ENCODE data around the gene DISP1.

The DISP1 gene, protein sequence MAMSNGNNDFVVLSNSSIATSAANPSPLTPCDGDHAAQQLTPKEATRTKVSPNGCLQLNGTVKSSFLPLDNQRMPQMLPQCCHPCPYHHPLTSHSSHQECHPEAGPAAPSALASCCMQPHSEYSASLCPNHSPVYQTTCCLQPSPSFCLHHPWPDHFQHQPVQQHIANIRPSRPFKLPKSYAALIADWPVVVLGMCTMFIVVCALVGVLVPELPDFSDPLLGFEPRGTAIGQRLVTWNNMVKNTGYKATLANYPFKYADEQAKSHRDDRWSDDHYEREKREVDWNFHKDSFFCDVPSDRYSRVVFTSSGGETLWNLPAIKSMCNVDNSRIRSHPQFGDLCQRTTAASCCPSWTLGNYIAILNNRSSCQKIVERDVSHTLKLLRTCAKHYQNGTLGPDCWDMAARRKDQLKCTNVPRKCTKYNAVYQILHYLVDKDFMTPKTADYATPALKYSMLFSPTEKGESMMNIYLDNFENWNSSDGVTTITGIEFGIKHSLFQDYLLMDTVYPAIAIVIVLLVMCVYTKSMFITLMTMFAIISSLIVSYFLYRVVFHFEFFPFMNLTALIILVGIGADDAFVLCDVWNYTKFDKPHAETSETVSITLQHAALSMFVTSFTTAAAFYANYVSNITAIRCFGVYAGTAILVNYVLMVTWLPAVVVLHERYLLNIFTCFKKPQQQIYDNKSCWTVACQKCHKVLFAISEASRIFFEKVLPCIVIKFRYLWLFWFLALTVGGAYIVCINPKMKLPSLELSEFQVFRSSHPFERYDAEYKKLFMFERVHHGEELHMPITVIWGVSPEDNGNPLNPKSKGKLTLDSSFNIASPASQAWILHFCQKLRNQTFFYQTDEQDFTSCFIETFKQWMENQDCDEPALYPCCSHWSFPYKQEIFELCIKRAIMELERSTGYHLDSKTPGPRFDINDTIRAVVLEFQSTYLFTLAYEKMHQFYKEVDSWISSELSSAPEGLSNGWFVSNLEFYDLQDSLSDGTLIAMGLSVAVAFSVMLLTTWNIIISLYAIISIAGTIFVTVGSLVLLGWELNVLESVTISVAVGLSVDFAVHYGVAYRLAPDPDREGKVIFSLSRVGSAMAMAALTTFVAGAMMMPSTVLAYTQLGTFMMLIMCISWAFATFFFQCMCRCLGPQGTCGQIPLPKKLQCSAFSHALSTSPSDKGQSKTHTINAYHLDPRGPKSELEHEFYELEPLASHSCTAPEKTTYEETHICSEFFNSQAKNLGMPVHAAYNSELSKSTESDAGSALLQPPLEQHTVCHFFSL (N-terminal part only)

DNA sequence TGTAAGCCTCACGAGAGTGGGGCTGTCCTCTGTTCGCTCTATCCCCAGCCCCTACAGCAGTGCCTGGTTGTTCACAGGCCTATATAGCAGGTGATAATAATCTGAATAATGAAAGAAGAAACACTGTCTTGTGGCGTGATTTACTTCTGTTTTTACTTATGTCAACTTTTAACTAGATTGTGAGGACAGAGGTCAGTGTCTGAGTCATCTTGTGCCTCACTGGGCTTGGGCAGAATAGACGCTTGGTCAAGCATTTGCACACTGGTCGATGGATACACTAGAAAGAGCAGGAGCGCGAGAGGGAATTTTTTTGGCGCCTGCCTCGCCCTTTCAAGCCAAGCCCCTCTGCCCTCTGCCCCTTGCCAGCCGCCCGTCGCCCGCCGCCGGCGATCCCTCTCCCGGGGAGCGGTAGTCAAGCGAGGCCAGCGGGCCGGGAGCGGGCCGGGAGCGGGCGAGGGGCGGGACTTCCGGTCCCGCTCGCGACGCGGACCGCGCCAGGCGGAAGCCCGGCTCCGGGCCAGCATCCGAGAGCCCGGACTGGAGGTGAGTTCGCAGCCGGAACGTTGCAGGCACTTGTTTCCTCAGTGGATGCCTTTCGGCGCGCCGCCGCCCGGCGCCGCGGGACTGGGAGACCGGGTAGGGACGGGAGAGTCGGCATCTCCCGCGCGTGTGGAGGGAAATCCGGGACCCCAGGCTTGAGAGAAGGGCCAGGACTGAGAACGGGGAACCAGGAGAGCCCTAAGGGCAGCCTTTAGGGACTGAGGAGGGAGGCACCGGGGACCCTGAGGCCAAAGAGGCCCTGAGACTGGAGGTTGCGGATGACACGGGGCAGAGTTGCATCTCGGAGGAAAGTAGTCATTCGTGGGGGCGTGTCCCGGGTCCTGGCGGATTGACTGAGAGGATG is at the start of gene DISP1:
Gene DISP1 (plus strand): TSS at position 504 of the 904 bp plus-strand sequence. CDS start 127,785 bp downstream, outside the sequence.
- DNase-seq (ENCODE audit: low read depth in 3 of 3, low spot score in 1 of 3): peak; percentile 33 to 60 (median 43)

DNA sequence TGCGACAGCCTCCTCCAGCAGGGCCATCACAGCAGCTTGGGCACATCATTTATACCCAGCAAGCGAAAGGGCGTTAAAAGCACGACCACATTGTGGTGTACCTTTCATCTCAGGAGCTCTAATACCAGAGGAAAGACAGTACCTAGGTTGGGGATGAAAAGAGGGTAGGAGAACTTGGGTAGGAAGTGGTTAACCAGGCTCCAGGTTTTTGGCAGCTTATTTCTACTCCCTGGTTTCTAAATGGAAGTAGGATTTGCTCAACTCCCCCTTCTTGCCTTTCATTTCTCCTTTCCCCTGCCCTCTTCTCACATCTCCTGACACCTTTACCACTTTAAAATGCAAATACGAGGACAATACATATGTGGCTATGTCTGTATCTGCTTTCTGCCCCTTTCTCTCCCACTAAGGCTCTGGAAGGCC is 47.7 kb upstream of the DISP1 start:
- no peak for DNase-seq (ENCODE audit: low read depth in 3 of 3, low spot score in 1 of 3)

DNA sequence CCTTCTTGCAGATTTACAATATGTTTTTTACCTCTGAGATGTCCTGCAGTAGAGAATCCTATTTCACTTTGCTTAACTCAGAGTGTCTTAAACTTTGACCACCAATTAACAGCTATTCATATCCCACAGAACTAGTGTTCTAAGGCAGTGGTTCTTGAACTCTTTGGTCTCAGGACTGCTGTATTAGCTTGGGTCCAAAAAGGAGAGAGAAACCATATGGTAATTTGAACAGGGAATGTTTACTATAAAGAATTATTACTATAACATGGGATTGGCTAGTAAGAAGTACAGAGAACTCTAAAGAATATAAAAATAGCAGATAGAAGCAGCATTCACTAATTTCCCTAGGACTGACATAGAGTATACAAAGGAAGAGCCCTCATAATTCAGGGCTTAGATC is 46.2 kb upstream of the DISP1 start:
- DNase-seq (ENCODE audit: low read depth in 3 of 3, low spot score in 1 of 3): no peak

DNA sequence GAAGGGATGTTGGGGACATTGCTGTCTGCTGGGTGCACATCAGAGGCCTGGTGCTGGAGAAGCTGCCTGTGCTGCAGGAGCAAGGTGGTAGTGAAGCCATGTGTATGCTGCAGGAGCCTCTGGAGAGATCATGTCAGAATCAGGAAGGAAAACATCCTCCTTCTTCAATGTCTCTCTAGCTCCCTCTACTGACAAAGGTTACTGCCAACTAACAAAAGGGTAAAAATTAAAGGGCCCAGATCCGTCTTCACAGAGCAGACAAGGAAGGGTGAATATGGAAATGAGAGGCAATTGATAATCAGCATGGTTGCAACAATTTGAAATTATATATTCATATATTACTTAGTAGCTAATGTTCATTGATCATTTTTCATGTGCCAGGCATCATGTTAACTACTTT is 45.7 kb upstream of the DISP1 start:
- DNase-seq (ENCODE audit: low read depth in 3 of 3, low spot score in 1 of 3): no peak

DNA sequence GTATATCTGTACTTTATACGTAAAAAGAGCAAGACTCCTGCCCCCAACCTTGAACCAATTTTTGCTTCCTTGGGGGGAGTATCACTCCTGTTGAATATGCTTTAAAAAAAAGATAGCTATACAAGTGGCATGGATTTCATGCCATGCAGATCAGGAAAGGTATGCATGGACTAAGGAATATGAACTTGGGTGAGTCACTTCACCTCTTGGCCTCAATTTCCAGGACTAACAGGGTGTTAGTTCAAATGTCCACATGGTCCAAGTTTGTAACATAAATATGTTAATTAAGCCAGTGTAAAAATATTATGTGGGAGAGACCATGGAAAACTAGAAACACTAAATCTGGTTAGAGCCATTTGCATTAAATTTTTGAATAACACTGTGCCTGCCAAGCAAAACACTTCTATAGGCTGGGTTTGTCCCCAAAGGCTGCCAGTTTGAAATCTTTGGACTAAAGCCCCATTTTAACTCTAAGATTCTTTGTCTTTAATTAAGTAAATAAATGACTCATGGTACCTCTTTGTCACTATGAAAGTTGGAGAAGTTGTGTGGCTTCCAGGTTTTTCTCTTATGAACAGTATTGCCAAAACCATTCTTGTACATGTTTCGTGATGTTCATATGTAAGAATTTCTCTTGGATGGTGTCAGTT is 44.7 kb upstream of the DISP1 start:
- no peak for DNase-seq (ENCODE audit: low read depth in 3 of 3, low spot score in 1 of 3)

DNA sequence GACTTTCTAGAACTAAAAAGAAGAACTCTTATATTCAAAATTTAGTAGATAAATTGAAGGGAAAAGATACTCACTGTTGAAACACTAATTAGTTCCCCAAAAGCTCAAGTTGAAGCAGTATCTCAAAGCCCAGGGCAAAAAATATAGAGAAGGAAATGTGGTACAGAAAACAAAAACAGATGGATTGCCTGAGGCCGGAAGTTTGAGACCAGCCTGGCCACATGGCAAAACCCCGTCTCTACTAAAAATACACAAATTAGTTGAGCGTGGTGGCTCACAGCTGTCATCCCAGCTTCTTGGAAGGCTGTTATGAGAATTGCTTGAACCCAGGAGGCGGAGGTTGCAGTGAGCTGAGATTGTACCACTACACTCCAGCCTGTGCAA is 41.9 kb upstream of the DISP1 start:
- DNase-seq (ENCODE audit: low read depth in 3 of 3, low spot score in 1 of 3): no peak

DNA sequence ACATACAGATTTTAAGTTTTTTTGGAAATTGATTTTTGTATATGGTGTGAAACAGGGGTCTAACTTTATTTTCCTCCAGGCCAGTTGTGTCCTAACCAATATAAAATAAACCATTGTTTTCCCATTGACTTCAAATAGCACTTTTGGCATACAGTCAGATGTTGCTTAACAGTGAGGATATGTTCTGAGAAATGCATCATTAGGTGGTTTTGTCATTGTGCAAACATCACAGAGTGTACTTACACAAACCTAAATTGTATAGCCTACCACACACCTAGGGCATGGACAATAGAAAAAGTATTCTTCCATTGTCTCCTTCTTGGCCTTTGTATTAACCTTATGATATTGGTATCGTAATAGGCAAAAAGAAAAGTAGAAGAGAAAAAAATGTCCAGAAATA is 37.4 kb upstream of the DISP1 start:
- DNase-seq (ENCODE audit: low read depth in 3 of 3, low spot score in 1 of 3): no peak

DNA sequence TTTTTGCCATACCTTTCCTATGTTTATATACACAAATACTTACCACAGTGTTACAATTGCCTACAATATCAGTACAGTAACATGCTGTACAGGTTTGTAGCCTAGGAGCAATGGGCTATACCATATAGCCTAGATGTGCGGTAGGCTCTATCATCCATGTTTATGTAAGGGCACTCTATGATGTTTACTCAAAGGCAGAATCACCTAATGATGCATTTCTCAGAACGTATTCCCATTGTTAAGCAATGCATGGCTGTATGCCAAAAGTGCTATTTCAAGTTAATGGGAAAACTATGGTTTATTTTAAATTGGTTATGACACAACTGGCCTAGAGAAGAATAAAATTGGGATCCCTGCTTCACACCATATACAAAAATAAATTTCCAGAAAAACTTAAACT is 36.9 kb upstream of the DISP1 start:
- DNase-seq (ENCODE audit: low read depth in 3 of 3, low spot score in 1 of 3): no peak

DNA sequence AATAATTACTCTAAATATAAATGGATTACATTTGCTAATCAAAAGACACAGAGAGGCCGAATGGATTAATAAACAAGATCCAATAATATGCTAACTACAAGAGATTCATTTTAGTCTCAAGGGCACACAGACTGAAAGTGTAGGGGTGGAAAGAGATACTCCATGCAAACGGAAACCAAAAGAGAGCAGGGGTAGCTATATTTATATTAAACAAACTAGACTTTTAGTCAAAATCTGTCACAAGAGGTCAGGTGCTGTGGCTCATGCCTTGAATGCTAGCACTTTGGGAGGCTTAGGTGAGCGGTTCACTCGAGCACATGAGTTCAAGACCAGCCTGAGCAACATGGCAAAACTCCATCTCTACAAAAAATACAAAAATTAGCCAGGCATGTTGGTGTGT is 33.6 kb upstream of the DISP1 start:
- no peak for DNase-seq (ENCODE audit: low read depth in 3 of 3, low spot score in 1 of 3)

DNA sequence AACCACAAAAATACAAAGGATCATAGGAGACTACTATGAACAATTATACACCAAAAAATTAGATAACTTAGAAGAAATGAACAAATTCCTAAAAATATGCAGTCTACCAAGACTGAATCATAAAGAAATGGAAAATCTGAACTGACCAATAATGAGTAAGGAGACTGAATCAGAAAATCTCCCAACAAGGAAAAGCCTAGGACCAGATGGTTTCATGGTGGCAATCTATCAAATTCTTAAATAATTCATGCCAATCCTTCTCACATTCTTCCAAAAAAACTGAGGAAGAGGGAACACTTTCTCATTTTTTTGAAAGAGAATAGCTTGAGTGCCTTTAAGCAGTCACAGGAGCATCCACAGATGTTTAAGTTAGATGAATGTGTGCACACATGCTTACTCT is 31.8 kb upstream of the DISP1 start:
- no peak for DNase-seq (ENCODE audit: low read depth in 3 of 3, low spot score in 1 of 3)

DNA sequence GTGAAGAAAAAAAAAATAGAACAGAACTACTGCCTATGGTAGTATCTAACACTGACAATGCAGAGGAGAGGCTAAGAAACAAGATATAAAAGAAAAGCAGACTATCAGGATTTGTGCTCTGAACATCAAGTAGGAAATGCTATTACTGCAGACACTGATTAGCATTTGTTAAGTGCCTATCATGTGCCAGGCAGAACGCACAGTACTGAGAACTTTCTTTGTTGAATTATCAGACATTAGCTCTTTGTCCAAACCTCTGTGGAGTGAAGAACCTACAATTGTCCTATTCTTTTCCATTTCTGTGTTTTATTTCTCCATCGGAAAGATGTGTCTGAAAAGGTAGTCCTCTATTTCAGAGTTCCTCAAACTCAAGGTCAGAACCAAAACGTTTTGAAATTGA is 30.5 kb upstream of the DISP1 start:
- no peak for DNase-seq (ENCODE audit: low read depth in 3 of 3, low spot score in 1 of 3)

DNA sequence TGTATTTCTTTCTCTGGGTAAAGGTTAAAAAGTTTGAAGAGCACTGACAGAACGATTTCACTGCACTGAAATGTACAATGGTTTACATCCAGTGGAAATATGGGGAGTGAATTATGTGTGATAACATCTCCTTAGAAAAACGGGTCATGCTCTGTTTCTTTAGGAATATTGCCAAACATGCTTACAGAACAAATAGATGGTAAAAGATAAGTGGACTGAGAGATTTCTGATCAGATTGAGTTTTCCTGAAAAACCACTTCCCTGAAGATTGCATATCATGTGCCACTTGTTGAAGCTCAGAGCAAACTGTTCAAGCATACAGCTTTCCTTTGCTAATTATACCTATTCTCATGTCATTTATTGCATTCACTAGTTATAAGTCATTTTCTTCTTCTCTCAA is 29.9 kb upstream of the DISP1 start:
- no peak for DNase-seq (ENCODE audit: low read depth in 3 of 3, low spot score in 1 of 3)

DNA sequence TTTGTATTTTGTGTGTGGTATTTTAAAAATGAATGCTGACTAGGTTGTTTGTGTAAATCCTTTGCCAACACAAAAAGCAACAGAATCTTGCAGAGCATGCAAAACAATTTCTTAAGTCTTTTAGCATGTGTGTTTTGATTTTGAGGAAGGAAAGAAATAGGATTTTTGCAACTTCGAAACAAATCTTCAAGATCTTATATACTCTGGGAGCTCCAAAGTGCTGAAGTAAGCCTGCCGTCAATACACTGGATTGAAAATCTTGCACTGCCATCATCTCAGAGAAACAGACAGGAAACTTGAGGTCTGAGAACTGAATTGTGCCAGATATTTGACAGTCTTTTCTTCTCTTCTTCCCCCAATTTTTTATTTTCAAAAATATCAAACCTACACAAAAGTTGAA is 29.3 kb upstream of the DISP1 start:
- DNase-seq (ENCODE audit: low read depth in 3 of 3, low spot score in 1 of 3): no peak

DNA sequence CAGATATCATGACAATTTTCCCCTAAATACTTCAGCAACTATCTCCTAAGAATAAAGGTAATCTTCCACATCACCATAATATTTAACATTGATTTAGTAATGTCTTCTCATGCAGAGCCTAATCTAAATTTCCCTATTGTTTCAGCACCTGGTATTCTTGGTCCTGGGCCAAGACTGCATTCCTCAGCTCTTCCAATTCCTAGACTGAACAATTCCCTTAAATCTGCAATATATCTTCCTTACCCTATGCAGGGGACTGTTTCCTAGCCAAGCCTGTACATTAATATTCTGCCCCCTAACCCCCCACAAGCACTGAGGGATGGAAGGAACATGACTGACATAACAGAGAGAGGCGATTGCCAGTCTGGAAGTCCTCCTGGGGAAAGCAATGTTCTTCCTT is 28.7 kb upstream of the DISP1 start:
- DNase-seq (ENCODE audit: low read depth in 3 of 3, low spot score in 1 of 3): no peak

DNA sequence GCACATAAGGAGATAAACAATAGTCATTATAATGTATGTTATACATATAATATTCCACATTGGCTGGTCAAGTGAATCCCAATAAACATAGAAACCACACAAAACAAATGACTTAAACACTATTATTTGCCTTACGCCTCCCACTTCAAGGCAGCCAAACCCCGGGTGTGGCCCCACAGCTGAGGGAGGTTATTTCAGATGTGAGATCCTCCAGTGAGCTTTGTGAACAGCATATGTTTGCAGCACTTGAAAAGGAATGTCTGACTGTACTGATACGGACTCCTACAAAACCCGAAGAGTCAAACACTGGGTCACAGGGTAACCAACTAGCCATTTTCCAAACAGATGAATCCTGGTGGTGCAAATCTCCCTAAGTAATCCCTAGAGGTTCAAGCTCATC is 27.1 kb upstream of the DISP1 start:
- DNase-seq (ENCODE audit: low read depth in 3 of 3, low spot score in 1 of 3): no peak

DNA sequence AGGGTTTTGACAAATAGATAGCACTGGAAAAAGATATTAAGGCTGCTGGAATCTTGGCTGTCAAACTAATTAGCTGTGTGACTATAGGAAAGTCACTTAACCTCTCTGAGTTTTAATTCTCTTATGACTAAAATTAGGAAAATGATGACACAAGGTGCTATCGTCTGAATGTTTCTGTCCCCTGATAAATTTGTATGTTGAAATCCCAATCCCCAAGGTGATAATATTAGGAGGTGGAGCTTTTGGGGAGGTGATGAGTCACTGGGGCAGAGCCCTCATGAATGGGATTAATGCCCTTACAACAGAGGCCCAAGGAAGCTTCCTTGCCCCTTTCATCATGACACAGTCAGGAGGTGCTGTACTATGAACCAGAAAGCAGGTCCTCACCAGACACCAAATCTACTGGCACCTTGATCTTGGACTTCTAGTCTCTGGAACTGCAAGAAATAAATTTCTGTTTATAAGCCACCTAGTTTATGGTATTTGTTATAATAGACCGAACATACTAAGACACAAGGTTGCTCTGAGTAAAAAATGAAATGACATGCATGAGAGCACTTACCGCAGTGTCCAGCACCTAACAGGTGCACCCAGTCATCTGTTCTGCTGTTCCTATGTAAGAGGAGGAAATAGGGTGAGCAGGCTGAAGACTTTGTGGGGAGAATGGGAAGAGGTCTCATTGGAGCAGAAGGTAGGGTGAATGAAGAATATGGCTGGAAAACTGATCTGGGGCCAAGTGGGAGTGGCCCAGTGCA is 26.3 kb upstream of the DISP1 start:
- no peak for DNase-seq (ENCODE audit: low read depth in 3 of 3, low spot score in 1 of 3)

DNA sequence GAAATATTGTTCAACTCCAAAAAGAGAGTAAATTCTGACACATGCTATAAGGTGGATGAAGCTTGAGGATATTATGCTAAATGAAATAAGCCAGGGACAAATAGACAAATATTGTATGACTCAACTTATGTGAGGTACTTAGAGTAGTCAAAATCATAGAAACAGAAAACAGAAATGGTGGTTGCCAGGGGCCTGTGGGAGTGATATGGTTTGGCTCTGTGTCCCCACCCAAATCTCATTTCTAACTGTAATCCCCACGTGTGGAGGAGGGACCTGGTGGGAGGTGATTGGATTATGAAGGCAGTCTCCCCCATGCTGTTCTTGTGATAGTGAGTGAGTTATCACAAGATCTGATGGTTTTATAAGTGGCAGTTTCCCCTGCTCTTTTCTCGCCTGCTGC is 24.7 kb upstream of the DISP1 start:
- DNase-seq (ENCODE audit: low read depth in 3 of 3, low spot score in 1 of 3): no peak

DNA sequence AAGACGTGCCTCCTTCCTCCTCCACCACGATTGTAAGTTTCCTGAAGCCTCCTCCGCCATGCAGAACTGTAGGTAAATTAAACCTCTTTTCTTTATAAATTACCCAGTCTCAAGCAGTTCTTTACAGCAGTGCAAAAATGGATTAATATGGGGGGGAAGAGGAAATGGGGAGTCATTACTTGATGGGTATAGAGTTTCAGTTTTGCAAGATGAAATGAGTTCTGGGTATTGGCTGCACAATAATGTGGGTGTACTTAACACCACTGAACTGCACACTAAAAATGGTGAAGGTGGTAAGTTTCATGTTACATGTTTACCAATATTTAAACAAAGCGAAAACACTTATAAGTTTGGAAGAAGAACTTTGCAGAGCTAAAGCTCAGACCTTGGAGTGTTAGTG is 24.3 kb upstream of the DISP1 start:
- DNase-seq (ENCODE audit: low read depth in 3 of 3, low spot score in 1 of 3): no peak

DNA sequence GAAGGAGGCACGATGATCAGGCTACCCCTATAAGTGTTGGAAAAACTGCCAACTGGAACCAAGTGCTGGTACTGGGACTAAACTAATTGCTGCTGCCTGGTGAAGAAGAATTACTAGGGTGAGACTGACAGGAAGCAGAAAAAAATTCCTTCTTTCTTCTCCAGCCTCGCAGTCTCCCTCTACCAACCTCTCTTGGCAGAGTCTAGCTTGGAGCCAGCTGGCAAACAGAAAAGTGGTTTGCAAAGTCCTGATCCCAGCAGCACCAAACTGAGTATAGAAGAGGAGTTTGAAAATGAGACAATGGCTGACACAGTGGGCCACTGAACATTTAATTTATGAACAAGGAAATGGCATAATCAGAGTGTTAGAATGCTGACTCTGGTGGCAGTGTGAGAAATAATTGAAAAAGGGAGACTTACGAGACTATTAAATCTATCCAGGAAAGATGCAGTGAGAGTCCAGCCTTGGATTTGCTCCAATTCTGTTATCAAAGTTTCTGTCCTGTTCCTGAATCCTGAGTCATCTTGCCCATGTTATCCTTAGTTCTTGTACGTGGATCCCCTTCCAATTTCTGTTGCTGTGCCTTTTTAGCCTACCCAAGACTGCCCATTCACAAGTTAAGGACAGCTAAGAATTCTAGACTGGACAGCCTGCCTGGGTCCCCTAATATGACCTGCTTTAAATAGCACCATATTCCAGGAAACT is 23.7 kb upstream of the DISP1 start:
- DNase-seq (ENCODE audit: low read depth in 3 of 3, low spot score in 1 of 3): no peak

Measured in stimulated activated CD4-positive, alpha-beta T cell treated with anti-CD3 and anti-CD28 coated beads, TNF-alpha, amount 100 ng/mL, for 1 hour (primary cell).